Measurements from ENCODE around the gene WRAP73. TPM values are rescaled to one million over a fixed set of nuclear protein-coding genes. Genes with fewer than 3 reads are reported as not detected.

Gene WRAP73
- total RNA-seq, 3 donors from 2014 or later (not counting 1 experiment from before 2014, with no cell fraction given): 27.8 to 35.4 (median 30.1) TPM

DNA sequence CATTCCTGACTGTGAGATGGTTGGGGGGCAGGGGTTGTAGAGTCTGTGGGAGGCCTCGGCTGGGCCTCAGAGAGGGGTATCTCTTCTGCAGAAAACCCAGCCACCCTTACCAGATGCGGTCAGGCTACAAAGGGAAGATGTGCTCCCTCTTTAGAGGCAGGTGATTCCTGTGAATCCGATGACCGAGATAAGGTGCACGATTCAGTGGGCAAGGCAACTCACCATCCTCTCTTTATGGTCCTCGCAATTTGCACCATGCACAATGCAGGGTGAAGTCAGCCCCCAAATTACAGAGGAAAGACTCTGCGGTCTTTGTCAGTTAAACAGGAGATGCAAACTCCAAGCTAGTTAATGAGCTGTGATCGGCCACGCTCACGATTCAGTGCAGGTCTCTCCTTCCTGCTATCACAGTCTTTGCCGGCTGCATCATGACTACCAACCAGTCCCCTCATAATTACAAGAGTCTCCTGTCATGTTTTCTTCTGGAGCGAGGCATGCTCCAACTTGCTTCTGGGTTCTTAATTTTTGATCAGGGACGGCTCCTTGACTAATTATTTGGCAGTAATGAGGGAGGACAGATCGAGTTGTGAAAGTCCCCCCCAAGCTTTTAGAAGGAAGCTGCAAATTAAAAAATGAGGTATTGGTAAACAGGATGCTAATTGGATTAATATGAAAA is 14.9 kb upstream of the WRAP73 start:
- H3K27ac ChIP-seq (ENCODE audit: low read length): peak overlapping the region; percentile 29

DNA sequence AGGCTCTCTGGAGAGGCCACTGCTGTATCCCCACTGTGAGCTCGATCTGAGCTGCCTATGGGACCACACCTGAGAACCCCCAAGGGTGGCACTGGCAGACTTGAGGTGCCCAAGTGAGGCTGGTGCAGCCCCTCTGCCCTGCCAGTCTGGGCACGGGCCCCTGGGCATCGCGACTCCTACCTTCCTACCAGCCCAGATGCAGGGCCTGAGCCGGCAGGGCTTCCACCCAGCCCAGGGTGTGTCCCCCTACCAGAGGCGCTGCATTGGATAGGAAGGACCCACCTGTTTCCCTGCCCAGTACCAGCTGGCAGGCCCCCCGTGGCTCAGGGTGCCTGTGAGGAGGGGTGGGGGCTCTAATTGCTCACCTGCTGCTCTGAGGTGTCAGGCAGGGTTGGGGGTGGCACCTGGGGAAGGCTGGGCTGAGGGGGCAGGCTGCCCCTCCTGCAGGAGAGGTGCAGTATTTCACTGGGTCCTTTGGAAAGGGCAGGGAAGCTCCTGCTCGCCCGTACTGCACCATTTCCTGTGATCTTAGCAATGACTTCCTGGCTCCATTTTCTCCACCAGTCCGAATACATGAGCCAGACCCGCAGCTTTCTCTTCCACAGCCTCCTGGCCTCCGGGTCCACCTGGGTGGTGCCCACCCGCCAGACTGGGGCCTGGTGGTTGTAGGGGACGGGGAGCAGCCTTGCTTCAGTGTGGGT is 14.2 kb upstream of the WRAP73 start:
- DNase-seq (no peak), ATAC-seq (no peak)
- H3K36me3 Mint-ChIP-seq: no peaks in the 10 kb centered on the region
- intact Hi-C loops (cut with micrococcal nuclease): no loop called here
- H3K4me1 ChIP-seq (ENCODE audit: control insufficient read depth, insufficient read depth, low read length): peaks cover 23% of the 10 kb centered on the region
- H3K9me3 ChIP-seq (ENCODE audit: control insufficient read depth, insufficient read depth, low read length): no peaks in the 10 kb centered on the region
- H3K27ac Mint-ChIP-seq: no peak overlapping the region
- H3K4me3 ChIP-seq (ENCODE audit: low read length): no peak overlapping the region
- TF ChIP-seq CTCF (IDR thresholded peaks at IDR 0.05): no peak
- WGBS (ENCODE audit: insufficient coverage): 76% methylated on average over 14 of the region's 14 CpGs
- H3K4me1 Mint-ChIP-seq: no peaks in the 10 kb centered on the region
- H3K27me3 Mint-ChIP-seq (ENCODE audit: low read depth in 2 of 2): peaks cover 9 to 12% of the 10 kb centered on the region in 2 donors
- H3K9me3 Mint-ChIP-seq: no peaks in the 10 kb centered on the region
- no peaks in the 10 kb centered on the region for H3K27me3 ChIP-seq (ENCODE audit: control insufficient read depth, insufficient read depth, low read length)
- no peaks in the 10 kb centered on the region for H3K36me3 ChIP-seq (ENCODE audit: control insufficient read depth, insufficient read depth, low read length)
- H3K4me3 Mint-ChIP-seq: no peak overlapping the region
- H3K27ac ChIP-seq (ENCODE audit: low read length): no peak overlapping the region

More for the DNA sequence above, 14.9 kb upstream of the WRAP73 start:
- no peak for ATAC-seq
- no peak overlapping the region for H3K27ac Mint-ChIP-seq
- H3K4me3 Mint-ChIP-seq: no peak overlapping the region
- H3K9me3 Mint-ChIP-seq: no peaks in the 10 kb centered on the region
- no peaks in the 10 kb centered on the region for H3K27me3 ChIP-seq (ENCODE audit: control insufficient read depth, insufficient read depth, low read length)
- no peaks in the 10 kb centered on the region for H3K36me3 ChIP-seq (ENCODE audit: control insufficient read depth, insufficient read depth, low read length)
- 81% methylated on average over 14 of the region's 14 CpGs for WGBS (ENCODE audit: insufficient coverage)
- H3K4me1 Mint-ChIP-seq: no peaks in the 10 kb centered on the region
- H3K36me3 Mint-ChIP-seq: no peaks in the 10 kb centered on the region
- no peaks in the 10 kb centered on the region for H3K9me3 ChIP-seq (ENCODE audit: control insufficient read depth, insufficient read depth, low read length)
- DNase-seq: no peak
- no peak overlapping the region for H3K4me3 ChIP-seq (ENCODE audit: low read length)
- intact Hi-C loops (cut with micrococcal nuclease): no loop called here
- H3K27me3 Mint-ChIP-seq (ENCODE audit: low read depth in 2 of 2): peaks cover 7 to 10% of the 10 kb centered on the region in 2 donors
- H3K4me1 ChIP-seq (ENCODE audit: control insufficient read depth, insufficient read depth, low read length): peaks cover 23% of the 10 kb centered on the region
- TF ChIP-seq CTCF (IDR thresholded peaks at IDR 0.05): no peak

DNA sequence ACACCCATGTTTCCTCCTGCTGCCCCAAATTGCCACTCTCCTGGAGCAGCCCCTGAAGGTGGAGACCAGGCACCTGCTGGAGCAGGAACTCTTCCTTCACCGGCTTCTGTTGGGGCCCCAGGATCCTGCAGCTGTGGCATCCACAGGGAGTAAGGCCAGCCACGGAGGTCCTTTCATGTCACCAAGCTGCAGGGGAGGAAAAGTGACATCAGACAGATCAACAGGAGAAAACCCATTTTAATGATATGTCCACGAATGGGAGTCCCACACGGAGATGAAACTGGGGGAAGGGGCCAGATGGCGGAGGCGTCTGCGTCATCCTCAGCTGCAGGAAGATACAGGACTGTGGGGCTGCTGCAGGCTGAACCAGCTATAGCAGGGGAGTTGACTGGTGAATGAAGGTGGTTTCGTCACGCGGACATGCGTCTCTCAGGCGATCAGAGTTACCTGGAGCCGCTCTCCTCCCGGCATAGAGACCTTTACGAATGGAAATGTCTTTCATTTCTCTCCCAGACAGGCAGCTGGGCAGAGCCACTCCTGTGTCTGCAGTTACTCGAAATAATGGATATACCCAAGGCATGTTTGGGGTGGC is 12.3 kb upstream of the WRAP73 start:
- Mint-ChIP-seq H3K27me3 (ENCODE audit: low read depth in 2 of 2) (peaks cover 13 to 19% of the 10 kb centered on the region in 2 donors), H3K9me3 (no peaks in the 10 kb centered on the region), H3K4me3 (no peak overlapping the region), H3K4me1 (no peaks in the 10 kb centered on the region), H3K36me3 (no peaks in the 10 kb centered on the region), H3K27ac (no peak overlapping the region)
- WGBS (ENCODE audit: insufficient coverage): 92% methylated on average over 16 of the region's 16 CpGs
- intact Hi-C loops (cut with micrococcal nuclease): no loop called here
- H3K27ac ChIP-seq (ENCODE audit: low read length): no peak overlapping the region
- H3K4me1 ChIP-seq (ENCODE audit: control insufficient read depth, insufficient read depth, low read length): peaks cover 15% of the 10 kb centered on the region
- no peak for TF ChIP-seq CTCF (IDR thresholded peaks at IDR 0.05)
- no peak overlapping the region for H3K4me3 ChIP-seq (ENCODE audit: low read length)
- DNase-seq (no peak), ATAC-seq (no peak)
- H3K36me3 ChIP-seq (ENCODE audit: control insufficient read depth, insufficient read depth, low read length): no peaks in the 10 kb centered on the region
- H3K27me3 ChIP-seq (ENCODE audit: control insufficient read depth, insufficient read depth, low read length): no peaks in the 10 kb centered on the region
- no peaks in the 10 kb centered on the region for H3K9me3 ChIP-seq (ENCODE audit: control insufficient read depth, insufficient read depth, low read length)
